ENCODE measurements around the gene MED13L. TPM values are rescaled to one million over a fixed set of nuclear protein-coding genes. Genes with fewer than 3 reads are reported as not detected.

MED13L gene
- total and polyA plus RNA-seq, 4 donors, result 7.9 to 94.0 (median 37.7) TPM

DNA sequence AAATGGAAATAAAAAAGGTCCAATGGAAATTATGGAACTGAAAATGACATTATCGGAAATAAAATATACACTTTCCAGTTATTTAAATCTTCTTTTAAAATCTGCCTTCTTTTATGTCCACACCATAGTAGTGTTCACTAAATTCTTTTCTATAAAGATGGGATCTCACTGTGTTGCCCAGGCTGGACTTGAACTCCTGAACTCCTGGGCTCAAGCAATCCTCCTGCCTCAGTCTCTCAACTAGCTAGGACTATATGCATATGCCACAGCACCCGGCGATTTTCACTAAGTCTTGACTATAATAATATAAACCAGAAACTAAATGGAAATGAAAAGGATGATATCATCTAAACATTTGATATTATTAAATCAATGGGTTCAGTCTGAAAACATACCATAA is 188.4 kb downstream of the MED13L start (continued):
- no peak for TF ChIP-seq TAF1 (conservative IDR thresholded peaks at IDR 0.05)

DNA sequence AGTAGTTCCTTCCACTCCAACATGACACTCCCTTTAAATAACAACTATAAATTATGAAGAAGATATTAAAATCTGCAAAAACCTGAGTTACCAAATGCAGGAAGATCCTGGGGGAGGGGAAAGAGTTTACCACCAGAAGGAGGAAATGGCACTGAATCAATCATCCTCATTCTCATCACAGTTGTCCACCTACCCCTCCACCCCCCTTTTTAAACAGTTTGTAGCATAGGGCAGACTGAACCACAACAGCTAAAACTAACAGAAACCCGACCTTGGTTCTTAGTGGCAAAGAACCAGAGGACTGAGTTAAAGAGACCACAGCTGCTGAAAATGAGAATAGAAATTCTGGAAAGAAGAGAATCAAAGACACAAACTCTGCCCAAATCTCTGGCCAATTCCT is 189.5 kb downstream of the MED13L start:
- Histone ChIP-seq H3K27ac (ENCODE audit: low read depth in 1 of 2, low read length in 2 of 2) (no peak overlapping the region), H3K4me1 (ENCODE audit: control insufficient read depth in 4 of 4, insufficient read depth in 4 of 4, low read length in 3 of 4) (peaks cover 1 to 14% (median 5%) of the 10 kb centered on the region in 4 donors), H3K9ac (ENCODE audit: low read depth in 1 of 2, low read length in 2 of 2) (no peak overlapping the region), H3K27me3 (ENCODE audit: control insufficient read depth in 4 of 4, insufficient read depth in 4 of 4, low read length in 3 of 4) (no peaks in the 10 kb centered on the region), H3K36me3 (ENCODE audit: control insufficient read depth in 4 of 4, insufficient read depth in 3 of 4, low read depth in 1 of 4, low read length in 3 of 4) (peaks cover 0 to 3% (median 1%) of the 10 kb centered on the region in 4 donors), H3K9me3 (ENCODE audit: control insufficient read depth in 4 of 4, low read length in 3 of 4) (no peaks in the 10 kb centered on the region), H3K4me3 (ENCODE audit: low read depth in 1 of 3, low read length in 3 of 3) (no peak overlapping the region)
- no peak for TF ChIP-seq GABPA (IDR thresholded peaks at IDR 0.05 in 1 of 2, conservative IDR thresholded peaks at IDR 0.05 in 1 of 2)
- TF ChIP-seq TAF1 (conservative IDR thresholded peaks at IDR 0.05), result no peak
- TF ChIP-seq, protein P1, sequence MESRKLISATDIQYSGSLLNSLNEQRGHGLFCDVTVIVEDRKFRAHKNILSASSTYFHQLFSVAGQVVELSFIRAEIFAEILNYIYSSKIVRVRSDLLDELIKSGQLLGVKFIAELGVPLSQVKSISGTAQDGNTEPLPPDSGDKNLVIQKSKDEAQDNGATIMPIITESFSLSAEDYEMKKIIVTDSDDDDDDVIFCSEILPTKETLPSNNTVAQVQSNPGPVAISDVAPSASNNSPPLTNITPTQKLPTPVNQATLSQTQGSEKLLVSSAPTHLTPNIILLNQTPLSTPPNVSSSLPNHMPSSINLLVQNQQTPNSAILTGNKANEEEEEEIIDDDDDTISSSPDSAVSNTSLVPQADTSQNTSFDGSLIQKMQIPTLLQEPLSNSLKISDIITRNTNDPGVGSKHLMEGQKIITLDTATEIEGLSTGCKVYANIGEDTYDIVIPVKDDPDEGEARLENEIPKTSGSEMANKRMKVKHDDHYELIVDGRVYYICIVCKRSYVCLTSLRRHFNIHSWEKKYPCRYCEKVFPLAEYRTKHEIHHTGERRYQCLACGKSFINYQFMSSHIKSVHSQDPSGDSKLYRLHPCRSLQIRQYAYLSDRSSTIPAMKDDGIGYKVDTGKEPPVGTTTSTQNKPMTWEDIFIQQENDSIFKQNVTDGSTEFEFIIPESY (IDR thresholded peaks at IDR 0.05), result no peak
- no peak for TF ChIP-seq FOXA2 (IDR thresholded peaks at IDR 0.05)
- TF ChIP-seq, protein P2, sequence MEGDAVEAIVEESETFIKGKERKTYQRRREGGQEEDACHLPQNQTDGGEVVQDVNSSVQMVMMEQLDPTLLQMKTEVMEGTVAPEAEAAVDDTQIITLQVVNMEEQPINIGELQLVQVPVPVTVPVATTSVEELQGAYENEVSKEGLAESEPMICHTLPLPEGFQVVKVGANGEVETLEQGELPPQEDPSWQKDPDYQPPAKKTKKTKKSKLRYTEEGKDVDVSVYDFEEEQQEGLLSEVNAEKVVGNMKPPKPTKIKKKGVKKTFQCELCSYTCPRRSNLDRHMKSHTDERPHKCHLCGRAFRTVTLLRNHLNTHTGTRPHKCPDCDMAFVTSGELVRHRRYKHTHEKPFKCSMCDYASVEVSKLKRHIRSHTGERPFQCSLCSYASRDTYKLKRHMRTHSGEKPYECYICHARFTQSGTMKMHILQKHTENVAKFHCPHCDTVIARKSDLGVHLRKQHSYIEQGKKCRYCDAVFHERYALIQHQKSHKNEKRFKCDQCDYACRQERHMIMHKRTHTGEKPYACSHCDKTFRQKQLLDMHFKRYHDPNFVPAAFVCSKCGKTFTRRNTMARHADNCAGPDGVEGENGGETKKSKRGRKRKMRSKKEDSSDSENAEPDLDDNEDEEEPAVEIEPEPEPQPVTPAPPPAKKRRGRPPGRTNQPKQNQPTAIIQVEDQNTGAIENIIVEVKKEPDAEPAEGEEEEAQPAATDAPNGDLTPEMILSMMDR (IDR thresholded peaks at IDR 0.05; ENCODE audit: low read depth, low read length, missing input control), result no peak
- TF ChIP-seq JUND (IDR thresholded peaks at IDR 0.05), result no peak
- TF ChIP-seq, protein P3, sequence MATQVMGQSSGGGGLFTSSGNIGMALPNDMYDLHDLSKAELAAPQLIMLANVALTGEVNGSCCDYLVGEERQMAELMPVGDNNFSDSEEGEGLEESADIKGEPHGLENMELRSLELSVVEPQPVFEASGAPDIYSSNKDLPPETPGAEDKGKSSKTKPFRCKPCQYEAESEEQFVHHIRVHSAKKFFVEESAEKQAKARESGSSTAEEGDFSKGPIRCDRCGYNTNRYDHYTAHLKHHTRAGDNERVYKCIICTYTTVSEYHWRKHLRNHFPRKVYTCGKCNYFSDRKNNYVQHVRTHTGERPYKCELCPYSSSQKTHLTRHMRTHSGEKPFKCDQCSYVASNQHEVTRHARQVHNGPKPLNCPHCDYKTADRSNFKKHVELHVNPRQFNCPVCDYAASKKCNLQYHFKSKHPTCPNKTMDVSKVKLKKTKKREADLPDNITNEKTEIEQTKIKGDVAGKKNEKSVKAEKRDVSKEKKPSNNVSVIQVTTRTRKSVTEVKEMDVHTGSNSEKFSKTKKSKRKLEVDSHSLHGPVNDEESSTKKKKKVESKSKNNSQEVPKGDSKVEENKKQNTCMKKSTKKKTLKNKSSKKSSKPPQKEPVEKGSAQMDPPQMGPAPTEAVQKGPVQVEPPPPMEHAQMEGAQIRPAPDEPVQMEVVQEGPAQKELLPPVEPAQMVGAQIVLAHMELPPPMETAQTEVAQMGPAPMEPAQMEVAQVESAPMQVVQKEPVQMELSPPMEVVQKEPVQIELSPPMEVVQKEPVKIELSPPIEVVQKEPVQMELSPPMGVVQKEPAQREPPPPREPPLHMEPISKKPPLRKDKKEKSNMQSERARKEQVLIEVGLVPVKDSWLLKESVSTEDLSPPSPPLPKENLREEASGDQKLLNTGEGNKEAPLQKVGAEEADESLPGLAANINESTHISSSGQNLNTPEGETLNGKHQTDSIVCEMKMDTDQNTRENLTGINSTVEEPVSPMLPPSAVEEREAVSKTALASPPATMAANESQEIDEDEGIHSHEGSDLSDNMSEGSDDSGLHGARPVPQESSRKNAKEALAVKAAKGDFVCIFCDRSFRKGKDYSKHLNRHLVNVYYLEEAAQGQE (IDR thresholded peaks at IDR 0.05), result no peak
- TF ChIP-seq, protein P4, sequence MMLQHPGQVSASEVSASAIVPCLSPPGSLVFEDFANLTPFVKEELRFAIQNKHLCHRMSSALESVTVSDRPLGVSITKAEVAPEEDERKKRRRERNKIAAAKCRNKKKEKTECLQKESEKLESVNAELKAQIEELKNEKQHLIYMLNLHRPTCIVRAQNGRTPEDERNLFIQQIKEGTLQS (IDR thresholded peaks at IDR 0.05), result no peak
- TF ChIP-seq NR2F2 (IDR thresholded peaks at IDR 0.05), result no peak
- TF ChIP-seq, protein P5, sequence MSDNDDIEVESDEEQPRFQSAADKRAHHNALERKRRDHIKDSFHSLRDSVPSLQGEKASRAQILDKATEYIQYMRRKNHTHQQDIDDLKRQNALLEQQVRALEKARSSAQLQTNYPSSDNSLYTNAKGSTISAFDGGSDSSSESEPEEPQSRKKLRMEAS (IDR thresholded peaks at IDR 0.05), result no peak
- TF ChIP-seq FOXA1 (IDR thresholded peaks at IDR 0.05), result no peak
- DNase-seq (ENCODE audit: low spot score), result no peak
- WGBS, result 10% methylated on average over 1 of the region's 1 CpG

DNA sequence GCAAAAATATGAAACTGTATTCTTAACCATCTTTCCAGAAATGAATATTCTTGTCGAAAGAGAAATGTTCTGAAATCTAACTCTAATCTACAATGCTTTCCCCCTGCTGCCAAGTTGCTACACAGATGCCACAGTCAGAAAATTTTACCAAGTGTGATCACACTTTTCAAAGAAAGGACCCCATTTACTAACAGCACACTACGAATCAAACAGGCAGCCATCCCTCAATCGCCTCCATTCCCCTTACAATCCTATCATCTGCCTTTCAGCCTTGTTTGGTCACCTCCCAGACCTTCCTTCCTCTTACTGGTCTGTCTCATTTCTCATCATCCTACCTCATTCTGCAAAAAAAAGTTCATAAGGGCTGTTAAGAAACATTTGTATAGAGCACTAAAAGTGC is 190.1 kb downstream of the MED13L start:
- WGBS, result 80% methylated on average over 3 of the region's 3 CpGs
- Histone ChIP-seq H3K4me1 (ENCODE audit: control insufficient read depth in 4 of 4, insufficient read depth in 4 of 4, low read length in 3 of 4) (peaks cover 1 to 14% (median 5%) of the 10 kb centered on the region in 4 donors), H3K27ac (ENCODE audit: low read depth in 1 of 2, low read length in 2 of 2) (no peak overlapping the region), H3K27me3 (ENCODE audit: control insufficient read depth in 4 of 4, insufficient read depth in 4 of 4, low read length in 3 of 4) (no peaks in the 10 kb centered on the region), H3K4me3 (ENCODE audit: low read depth in 1 of 3, low read length in 3 of 3) (no peak overlapping the region), H3K9ac (ENCODE audit: low read depth in 1 of 2, low read length in 2 of 2) (no peak overlapping the region), H3K9me3 (ENCODE audit: control insufficient read depth in 4 of 4, low read length in 3 of 4) (no peaks in the 10 kb centered on the region), H3K36me3 (ENCODE audit: control insufficient read depth in 4 of 4, insufficient read depth in 3 of 4, low read depth in 1 of 4, low read length in 3 of 4) (peaks cover 0 to 3% (median 1%) of the 10 kb centered on the region in 4 donors)
- DNase-seq (ENCODE audit: low spot score), result no peak
- TF ChIP-seq RXRA (IDR thresholded peaks at IDR 0.05), result no peak
- TF ChIP-seq, protein P3 (IDR thresholded peaks at IDR 0.05), result no peak
- TF ChIP-seq YY1 (IDR thresholded peaks at IDR 0.05), result no peak
- TF ChIP-seq HNF4A (conservative IDR thresholded peaks at IDR 0.05), result no peak
